Thoracic aorta (tissue), 2 donors: ENCODE data around the gene DMD. TPM values are rescaled to one million over a fixed set of nuclear protein-coding genes. Genes with fewer than 3 reads are reported as not detected.

ENCODE experiments used
- ATAC-seq: fragments of 150-250 bp; one replicate; pipeline ENCODE4 v1.8.0; 2017; ENCODE audit warnings: low read depth; ENCODE audit not compliant: insufficient number of reproducible peaks, low FRiP score
- DNase-seq: peaks from one replicate; pipeline ENCODE4 v3.0.0-alpha.2; 2020; ENCODE audit warnings: low spot score
- H3K27ac ChIP-seq, 2 donors: fragments of 200-600 bp; sonication (generic); 1 replicate in 1 of 2; 2 replicates in 1 of 2; pipeline ENCODE4 v1.5.1; 2016; ENCODE audit warnings: mild to moderate bottlenecking in 2 of 2, moderate library complexity in 2 of 2
- H3K27me3 ChIP-seq: fragments of 200-600 bp; sonication (generic); replicated peaks from 2 replicates; pipeline ENCODE4 v1.6.0; 2016; ENCODE audit warnings: mild to moderate bottlenecking; ENCODE audit not compliant: insufficient read depth
- H3K36me3 ChIP-seq: fragments of 200-600 bp; sonication (generic); one replicate; pipeline ENCODE4 v1.5.1; 2016
- H3K4me1 ChIP-seq, 2 donors: fragments of 200-600 bp; sonication (generic); 1 replicate in 1 of 2; 2 replicates in 1 of 2; pipeline versions ENCODE4 v1.5.1 to v1.6.0; 2016; ENCODE audit warnings: low read depth in 2 of 2, mild to moderate bottlenecking in 1 of 2; ENCODE audit not compliant: control insufficient read depth in 1 of 2
- H3K4me3 ChIP-seq: fragments of 200-600 bp; sonication (generic); 2 replicates; pipeline ENCODE4 v1.5.1; 2016; ENCODE audit warnings: mild to moderate bottlenecking
- H3K9me3 ChIP-seq: fragments of 200-600 bp; sonication (generic); 2 replicates; pipeline ENCODE4 v1.5.1; 2016
- CTCF ChIP-seq: fragments of 200-600 bp; sonication (generic); IDR thresholded peaks from one replicate; pipeline ENCODE4 v1.5.1; 2019; ENCODE audit warnings: antibody characterized with exemption
- total RNA-seq, 2 donors: library from RNA; depleted of rRNA; stranded (reverse); fragments of >200 nt; gene quantifications; one replicate each; pipeline versions ENCODE4 v1.1.0 to v1.2.3, GENCODE V29; 2016

DMD gene
- total RNA-seq, 2 donors from 2014 or later, result 224 to 233 TPM

GRCh38 chrX:31522760-31523159, 1688.6 kb downstream of the DMD start:
- Histone ChIP-seq H3K4me1 (no peaks in the 10 kb centered on the region), H3K27ac (no peak overlapping the region), H3K27me3 (no peaks in the 10 kb centered on the region), H3K4me3 (no peak overlapping the region), H3K9me3 (no peaks in the 10 kb centered on the region), H3K36me3 (no peaks in the 10 kb centered on the region)
- no peak for DNase-seq
- no peak for TF ChIP-seq CTCF
- no peak for ATAC-seq

- Histone ChIP-seq H3K36me3 (no peaks in the 10 kb centered on the region), H3K4me1 (no peaks in the 10 kb centered on the region), H3K27me3 (no peaks in the 10 kb centered on the region), H3K4me3 (no peak overlapping the region), H3K9me3 (no peaks in the 10 kb centered on the region), H3K27ac (no peak overlapping the region)
- DNase-seq (no peak), ATAC-seq (no peak)
- no peak for TF ChIP-seq CTCF
These were observed 1689.4 kb downstream of the DMD start for GRCh38 chrX:31521941-31522340.

DNA sequence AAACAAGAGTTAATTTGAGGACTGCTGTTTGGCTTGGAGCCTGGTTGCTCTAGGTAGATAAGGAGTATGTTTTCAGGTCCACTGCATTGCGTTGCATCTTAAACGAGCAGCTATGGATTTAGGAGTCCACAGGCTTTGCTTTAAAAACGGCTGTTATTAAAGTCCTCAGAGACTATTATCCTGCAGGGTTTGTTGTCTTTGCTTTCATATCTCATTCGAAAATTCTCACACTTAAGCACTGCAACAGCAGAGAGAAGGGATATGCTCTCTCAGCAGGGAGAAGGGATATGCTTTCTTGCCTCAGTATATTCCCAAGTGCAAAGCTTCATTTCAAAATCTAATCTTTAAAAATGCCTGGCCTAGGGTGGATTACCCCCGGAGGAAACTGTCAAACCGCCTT, 1694.8 kb downstream of the DMD start:
- Histone ChIP-seq H3K9me3 (no peaks in the 10 kb centered on the region), H3K36me3 (no peaks in the 10 kb centered on the region), H3K4me1 (no peaks in the 10 kb centered on the region), H3K27me3 (no peaks in the 10 kb centered on the region), H3K4me3 (no peak overlapping the region), H3K27ac (no peak overlapping the region)
- no peak for TF ChIP-seq CTCF
- DNase-seq, result no peak
- ATAC-seq, result no peak

DNA sequence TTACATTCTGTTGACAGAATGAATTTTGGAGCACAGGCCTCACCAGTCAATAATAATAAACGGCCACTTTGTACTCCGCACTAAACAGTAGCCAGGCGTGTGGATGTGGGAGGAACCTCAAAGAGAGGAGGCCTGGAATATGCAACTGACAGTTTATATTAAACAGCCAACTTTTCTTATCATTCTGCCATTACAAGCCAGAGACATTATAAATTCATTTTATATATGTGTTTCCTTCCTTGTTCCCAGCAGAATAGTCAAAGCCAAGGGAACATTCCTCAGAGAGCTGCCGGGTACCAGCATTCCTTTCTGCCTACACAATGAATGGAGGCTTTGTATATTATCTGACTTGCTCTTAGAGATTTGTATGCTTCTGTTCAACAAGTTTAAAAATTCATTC, 1703.0 kb downstream of the DMD start:
- H3K9me3 ChIP-seq, result no peaks in the 10 kb centered on the region
- no peaks in the 10 kb centered on the region for H3K4me1 ChIP-seq
- H3K27ac ChIP-seq, result peak overlapping the region in 1 of 2 donors; percentile 17
- no peak for DNase-seq
- TF ChIP-seq CTCF, result no peak
- H3K36me3 ChIP-seq, result no peaks in the 10 kb centered on the region
- H3K4me3 ChIP-seq, result no peak overlapping the region
- H3K27me3 ChIP-seq, result no peaks in the 10 kb centered on the region
- no peak for ATAC-seq

DNA sequence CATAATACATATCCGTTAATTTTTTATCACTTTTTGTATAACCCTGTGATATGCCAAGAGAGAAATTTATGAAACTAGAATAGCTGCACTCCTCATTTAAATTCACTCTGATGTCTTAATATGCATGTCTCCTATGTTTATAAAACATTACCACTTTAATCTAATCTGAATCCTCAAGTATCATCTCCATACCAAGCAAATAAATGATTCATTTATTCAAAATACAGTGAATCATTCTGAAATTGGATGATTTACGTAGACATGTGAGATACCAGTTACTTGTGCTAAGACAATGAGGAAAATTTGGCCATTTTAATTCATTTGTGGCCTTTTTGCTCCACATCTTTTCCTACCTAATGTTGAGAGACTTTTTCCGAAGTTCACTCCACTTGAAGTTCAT, 1704.4 kb downstream of the DMD start:
- Histone ChIP-seq H3K27me3 (no peaks in the 10 kb centered on the region), H3K9me3 (no peaks in the 10 kb centered on the region), H3K4me3 (no peak overlapping the region), H3K27ac (no peak overlapping the region), H3K4me1 (no peaks in the 10 kb centered on the region), H3K36me3 (no peaks in the 10 kb centered on the region)
- TF ChIP-seq CTCF, result no peak
- DNase-seq, result no peak
- ATAC-seq, result no peak
